Adrenal gland (tissue), 12 donors: ENCODE results near the gene PAFAH1B2. TPM values are rescaled to one million over a fixed set of nuclear protein-coding genes. Genes with fewer than 3 reads are reported as not detected.

ENCODE experiments used
- DNase-seq, 7 donors: peaks; one replicate each; pipeline ENCODE4 v3.0.0-alpha.2; 2019 to 2020
- H3K27ac ChIP-seq, 5 donors: fragments of 200-600 bp; sonication (generic) in 4 of 5; 1 replicate in 3 of 5; 2 replicates in 2 of 5; pipeline versions ENCODE4 v1.5.1 to v1.8.0; 2016 to 2020; ENCODE audit warnings: mild to moderate bottlenecking in 1 of 5
- H3K27me3 ChIP-seq: fragments of 200-600 bp; 2 replicates; pipeline ENCODE4 v1.8.0; 2021
- H3K36me3 ChIP-seq, 2 donors: fragments of 200-600 bp; replicated peaks in 1 of 2; 1 replicate in 1 of 2; 2 replicates in 1 of 2; pipeline versions ENCODE4 v1.5.1 to v1.8.0; 2018 to 2022
- H3K4me1 ChIP-seq, 2 donors: fragments of 200-600 bp; replicated peaks in 1 of 2; 1 replicate in 1 of 2; 2 replicates in 1 of 2; pipeline versions ENCODE4 v1.5.1 to v1.8.0; 2018 to 2021
- H3K4me3 ChIP-seq, 4 donors: fragments of 200-600 bp; sonication (generic) in 3 of 4; one replicate each; pipeline ENCODE4 v1.5.1; 2016 to 2018
- H3K9me3 ChIP-seq, 3 donors: fragments of 200-600 bp; sonication (generic) in 1 of 3; replicated peaks in 1 of 3; 1 replicate in 2 of 3; 2 replicates in 1 of 3; pipeline versions ENCODE4 v1.5.1 to v1.8.0; 2016 to 2021
- CTCF ChIP-seq, 6 experiments: fragments of 450-650 bp in 4 of 6; fragments of 200-600 bp in 2 of 6; sonication (generic) in 1 of 6; IDR thresholded peaks; 1 replicate in 5 of 6; 2 replicates in 1 of 6; pipeline versions ENCODE4 v1.5.1 to v1.8.0; 2016 to 2021; ENCODE audit warnings: antibody characterized with exemption in 6 of 6, mild to moderate bottlenecking in 2 of 6, moderate library complexity in 1 of 6
- POLR2A ChIP-seq, 2 donors: fragments of 450-650 bp; IDR thresholded peaks; one replicate each; pipeline ENCODE4 v1.6.1; 2017; ENCODE audit warnings: antibody characterized with exemption in 2 of 2, mild to moderate bottlenecking in 2 of 2, moderate library complexity in 1 of 2
- WGBS, 4 donors: extraction: QIAGEN DNeasy Blood & Tissue Kit in 2 of 4; methylation state at CpG; one replicate each; pipeline versions ENCODE4 v1.1.5 to v1.1.7; 2013 to 2017; 5-methylcytosine and 5-hydroxymethylcytosine counted together
- intact Hi-C, 2 donors: fragments of 100-400 bp; cut with DNase I; formaldehyde crosslinking; loops; one replicate each; pipeline versions ENCODE4 v1.14.1 to v1.15.0; 2022 to 2023
- polyA plus RNA-seq, 3 donors: library from polyadenylated mRNA; stranded (reverse); fragments of 200-250 nt in 2 of 3; fragments of 350-450 nt in 1 of 3; fragmentation: Illumina TruSeq in 1 of 3; extraction: RNeasy Lipid Tissue Mini Kit (QIAGEN cat#74804) in 1 of 3; gene quantifications; one replicate each; pipeline ENCODE4 v1.2.3, GENCODE V29; 2013 to 2014
- total RNA-seq, 9 donors: library from RNA; depleted of rRNA in 4 of 9; stranded (reverse); fragments of >200 nt in 4 of 9; fragments of 120-200 nt in 1 of 9; fragmentation: NEBNext Ultra II Directional in 1 of 9; extraction: Animal tissue kit (Norgen Biotek cat#: 25700) in 1 of 9; gene quantifications; one replicate each; pipeline versions ENCODE4 v1.1.0 to v1.2.4, GENCODE V29; 2013 to 2023
- donor health status: healthy with polysubstance abuse.
- donor health status: Bipolar disorder and iron deficiency.
- donor health status: DM: yes; HTN: yes; CAD: no.
- donor health status: DM: no; HTN: no; CAD: no.
- donor health status: DM: no; HTN: no; CAD: no.
- donor health status: DM: yes; HTN: yes; CAD: no.

PAFAH1B2 gene
- total and polyA plus RNA-seq, 12 donors: 19.6 to 144 (median 94.4) TPM

GRCh38 chr11:117171007-117171403 is 26.9 kb downstream of the PAFAH1B2 start:
- DNase-seq: no peak
- Histone ChIP-seq H3K27ac (peak overlapping the region in 2 of 5 donors; percentile 54 to 72), H3K4me3 (no peak overlapping the region), H3K9me3 (no peaks in the 10 kb centered on the region), H3K36me3 (peaks cover 0 to 50% of the 10 kb centered on the region in 2 donors), H3K4me1 (peaks cover 0 to 30% of the 10 kb centered on the region in 2 donors), H3K27me3 (no peaks in the 10 kb centered on the region)
- no peak for TF ChIP-seq POLR2A (IDR thresholded peaks at IDR 0.05)
- 82 to 90% (median 85%) methylated on average over 2 of the region's 2 CpGs for WGBS, 4 donors
- intact Hi-C loops: no loop called here

GRCh38 chr11:117171404-117172061 is 27.4 kb downstream of the PAFAH1B2 start:
- intact Hi-C loops: no loop called here
- WGBS, 4 donors: 40 to 54% (median 49%) methylated on average over 14 of the region's 14 CpGs
- Histone ChIP-seq H3K4me1 (peaks cover 0 to 30% of the 10 kb centered on the region in 2 donors), H3K4me3 (no peak overlapping the region), H3K36me3 (peaks cover 0 to 44% of the 10 kb centered on the region in 2 donors), H3K9me3 (no peaks in the 10 kb centered on the region), H3K27ac (peak overlapping the region in 3 of 5 donors; percentile 6 to 72 (median 54)), H3K27me3 (no peaks in the 10 kb centered on the region)
- TF ChIP-seq POLR2A (IDR thresholded peaks at IDR 0.05): no peak
- TF ChIP-seq CTCF (IDR thresholded peaks at IDR 0.05): no peak
- peak in 3 of 7 donors; percentile 26 to 57 (median 39) for DNase-seq

GRCh38 chr11:117172724-117173421 is 28.8 kb downstream of the PAFAH1B2 start:
- TF ChIP-seq POLR2A (IDR thresholded peaks at IDR 0.05) (no peak), CTCF (IDR thresholded peaks at IDR 0.05) (no peak)
- H3K27ac ChIP-seq: peak overlapping the region in 2 of 5 donors; percentile 53 to 54
- DNase-seq: peak in 3 of 7 donors; percentile 14 to 56 (median 51)
- 76 to 86% (median 78%) methylated on average over 14 of the region's 14 CpGs for WGBS, 4 donors
- no peak overlapping the region for H3K4me3 ChIP-seq
- peaks cover 0 to 31% of the 10 kb centered on the region in 2 donors for H3K36me3 ChIP-seq
- peaks cover under 1 to 32% of the 10 kb centered on the region in 2 donors for H3K4me1 ChIP-seq
- H3K27me3 ChIP-seq: no peaks in the 10 kb centered on the region
- no peaks in the 10 kb centered on the region for H3K9me3 ChIP-seq
- intact Hi-C loops: no loop called here

- H3K27ac ChIP-seq: no peak overlapping the region
- H3K4me1 ChIP-seq: peaks cover 15 to 44% of the 10 kb centered on the region in 2 donors
These were observed 31.0 kb downstream of the PAFAH1B2 start for GRCh38 chr11:117175104-117175503.

More at GRCh38 chr11:117175104-117175503, 31.0 kb downstream of the PAFAH1B2 start:
- no peak for TF ChIP-seq POLR2A (IDR thresholded peaks at IDR 0.05)
- no peak for TF ChIP-seq CTCF (IDR thresholded peaks at IDR 0.05)
- H3K9me3 ChIP-seq: no peaks in the 10 kb centered on the region
- DNase-seq: peak in 2 of 7 donors; percentile 7 to 49
- intact Hi-C loops: no loop called here
- 65 to 73% (median 67%) methylated on average over 5 to 7 of the region's 7 CpGs for WGBS, 4 donors
- H3K27me3 ChIP-seq: no peaks in the 10 kb centered on the region
- no peak overlapping the region for H3K4me3 ChIP-seq
- H3K36me3 ChIP-seq: peaks cover 0 to 11% of the 10 kb centered on the region in 2 donors
